ENCODE results near the gene MED29. TPM values are rescaled to one million over a fixed set of nuclear protein-coding genes. Genes with fewer than 3 reads are reported as not detected.

MED29 gene
- total and polyA plus RNA-seq, 2 of the 13 experiments (the other 11 are each of a cell fraction or from before 2014, with no cell fraction given), result 14.0 to 19.7 TPM

- TF ChIP-seq ZNF513 (CRISPR knock-in tag; conservative IDR thresholded peaks at IDR 0.05), result no peak
- TF ChIP-seq ZEB1 (IDR thresholded peaks at IDR 0.05; ENCODE audit: insufficient replicate concordance, low read depth), result peak; percentile 49
- TF ChIP-seq ELF1 (CRISPR knock-in tag; IDR thresholded peaks at IDR 0.05), result peak; percentile 88
- TF ChIP-seq HNF4A (CRISPR knock-in tag; IDR thresholded peaks at IDR 0.05), result peak; percentile 20
- TF ChIP-seq KLF15 (CRISPR knock-in tag; IDR thresholded peaks at IDR 0.05; ENCODE audit: borderline replicate concordance), result no peak
- TF ChIP-seq NFAT5 (CRISPR knock-in tag; IDR thresholded peaks at IDR 0.05), result 0 out of 2 replicates have a peak, but pooled peaks have one; percentile 30
- TF ChIP-seq DDIT3 (CRISPR knock-in tag; IDR thresholded peaks at IDR 0.05), result no peak
- no peak for TF ChIP-seq CEBPG (CRISPR knock-in tag; IDR thresholded peaks at IDR 0.05)
- no peak for TF ChIP-seq ELK4 (CRISPR knock-in tag; IDR thresholded peaks at IDR 0.05; ENCODE audit: borderline replicate concordance)
- TF ChIP-seq RXRB (CRISPR knock-in tag; IDR thresholded peaks at IDR 0.05; ENCODE audit: borderline replicate concordance), result peak; percentile 76; the same call in 1 of the 2 replicates
- peak; percentile 76 for TF ChIP-seq SIN3B (IDR thresholded peaks at IDR 0.05; ENCODE audit: low read length)
- TF ChIP-seq ZNF792 (CRISPR knock-in tag; IDR thresholded peaks at IDR 0.05), result peak; percentile 61; the same call in 1 of the 2 replicates
- peak; percentile 86 for TF ChIP-seq CTCF (CRISPR knock-in tag; IDR thresholded peaks at IDR 0.05)
- 0 out of 2 replicates have a peak, but pooled peaks have one; percentile 45 for TF ChIP-seq IRF9 (CRISPR knock-in tag; IDR thresholded peaks at IDR 0.05; ENCODE audit: borderline replicate concordance)
- peak; percentile 70 for TF ChIP-seq YEATS4 (CRISPR knock-in tag; IDR thresholded peaks at IDR 0.05; ENCODE audit: borderline replicate concordance)
Observed at GRCh38 chr19:39341719-39342604, 49.2 kb upstream of the MED29 start, which contains the start of gene SAMD4B (continued).

All from HepG2 (cell line).